Heart right ventricle (tissue), 16 donors: ENCODE measurements around the gene TK2. TPM values are rescaled to one million over a fixed set of nuclear protein-coding genes. Genes with fewer than 3 reads are reported as not detected.
"Not testable (repeated sequence)": the region's sequence is repeated elsewhere in the genome, so short reads cannot be mapped to it uniquely, and the experiment has no call there.

Experiments
- ATAC-seq, 8 donors: fragments of 200-7000 bp; cut with Tn5 transposase; one replicate each; pipeline ENCODE4 v1.9.1; 2020; ENCODE audit warnings: mild to moderate bottlenecking in 8 of 8, moderate library complexity in 8 of 8, moderate number of reproducible peaks in 1 of 8
- DNase-seq, 2 donors: peaks; one replicate each; pipeline ENCODE4 v3.0.0-alpha.2; 2020
- H3K27ac ChIP-seq, 10 donors: fragments of 200-600 bp; sonication (generic) in 2 of 10; one replicate each; pipeline versions ENCODE4 v1.5.0 to v1.8.0; 2020 to 2022; ENCODE audit warnings: mild to moderate bottlenecking in 3 of 10
- H3K27me3 ChIP-seq, 7 donors: fragments of 200-600 bp; one replicate each; pipeline ENCODE4 v1.8.0; 2021 to 2022; ENCODE audit warnings: mild to moderate bottlenecking in 2 of 7
- H3K36me3 ChIP-seq, 9 donors: fragments of 200-600 bp; sonication (generic) in 1 of 9; one replicate each; pipeline versions ENCODE4 v1.5.0 to v1.8.0; 2020 to 2022; ENCODE audit warnings: mild to moderate bottlenecking in 2 of 9
- H3K4me1 ChIP-seq, 9 donors: fragments of 200-600 bp; sonication (generic) in 1 of 9; one replicate each; pipeline versions ENCODE4 v1.5.0 to v1.8.0; 2020 to 2022; ENCODE audit warnings: mild to moderate bottlenecking in 4 of 9
- H3K4me3 ChIP-seq, 10 donors: fragments of 200-600 bp; sonication (generic) in 2 of 10; one replicate each; pipeline versions ENCODE4 v1.5.0 to v1.8.0; 2020 to 2022; ENCODE audit warnings: mild to moderate bottlenecking in 7 of 10, moderate library complexity in 2 of 10
- H3K9me3 ChIP-seq, 11 donors: fragments of 200-600 bp in 10 of 11; sonication (generic) in 2 of 11; one replicate each; pipeline versions ENCODE4 v1.5.0 to v1.8.0; 2013 to 2022; ENCODE audit warnings: mild to moderate bottlenecking in 2 of 11, control low read depth in 1 of 11, moderate library complexity in 1 of 11
- CTCF ChIP-seq, 9 donors: fragments of 200-600 bp; sonication (generic) in 2 of 9; IDR thresholded peaks; one replicate each; pipeline versions ENCODE4 v1.5.0 to v1.8.0; 2021 to 2022; ENCODE audit warnings: antibody characterized with exemption in 9 of 9, mild to moderate bottlenecking in 5 of 9, moderate library complexity in 1 of 9
- WGBS, 2 donors: extraction: QIAGEN DNeasy Blood & Tissue Kit; methylation state at CpG; one replicate each; pipeline ENCODE4 v1.1.7; 2013; ENCODE audit warnings: inconsistent platforms in 1 of 2; 5-methylcytosine and 5-hydroxymethylcytosine counted together
- intact Hi-C, 10 donors: fragments of 100-400 bp; cut with DNase I; formaldehyde crosslinking; loops; one replicate each; pipeline versions ENCODE4 v1.11.1 to v1.14.2; 2022
- polyA plus RNA-seq, 2 donors: library from polyadenylated mRNA; stranded (reverse); fragments of 200-250 nt; gene quantifications; one replicate each; pipeline ENCODE4 v1.2.3, GENCODE V29; 2013
- total RNA-seq, 10 donors: library from RNA; stranded (reverse); fragmentation: NEBNext Ultra II Directional in 3 of 10; extraction: Animal tissue kit (Norgen Biotek cat#: 25700) in 3 of 10; gene quantifications; one replicate each; pipeline versions ENCODE4 v1.2.1 to v1.2.4, GENCODE V29; 2021 to 2023
- donor health status: Arrhythmogenic right ventricular cardiomyopathy.
- donor health status: ischemic (EF 13 %, LVEDD 7.1; RV severe dilation, severe dysfunction).
- donor health status: healthy with polysubstance abuse.
- donor health status: DM: no; HTN: yes; CAD: no.
- donor health status: DM: no; HTN: no; CAD: no.
- donor health status: ischemic (EF 25% LVEDD 6.9; RV normal size, moderate dysfunction).
- donor health status: ischemic (EF 25% LVEDD 5.7; RV mildly dilated, moderate dysfunction).
- donor health status: healthy.
- donor health status: DM: yes; HTN: yes; CAD: no.
- donor health status: Ischemic cardiomyopathy.
- donor health status: ischemic (EF 35%, LVEDD 5.7; RV mildly dilated, moderate dysfunction).
- donor health status: nonischemic (EF 11% LVEDD 7.7; RV severe dilation, severe dysfunction).
- donor health status: DM: yes; HTN: yes; CAD: no.
- donor health status: PGD.
- donor health status: ischemic (EF 29% LVEDD 5.4; RV normal size, mild dysfunction).
- donor health status: nonischemic (EF 23%, LVEDD 6.1; RV moderate dilation, normal function).

TK2 gene
- total and polyA plus RNA-seq, 12 donors: 8.0 to 26.0 (median 20.6) TPM

- H3K4me3 ChIP-seq: no peak overlapping the region
- 67 to 75% methylated on average over 12 of the region's 12 CpGs for WGBS, 2 donors
- DNase-seq: peak in 1 of 2 donors; percentile 53
Measured at GRCh38 chr16:66502020-66502913, 47.7 kb downstream of the TK2 start.

GRCh38 chr16:66501563-66501962 is 48.4 kb downstream of the TK2 start:
- intact Hi-C loops: not testable (repeated sequence)

More at GRCh38 chr16:66502020-66502913, 47.7 kb downstream of the TK2 start:
- no peak for TF ChIP-seq CTCF (IDR thresholded peaks at IDR 0.05)
- Histone ChIP-seq H3K27me3 (no peaks in the 10 kb centered on the region), H3K27ac (peak overlapping the region in 2 of 10 donors; percentile 10 to 36), H3K9me3 (peaks cover 0 to 3% (median 0%) of the 10 kb centered on the region in 11 donors), H3K4me1 (peaks cover 0 to 19% (median 16%) of the 10 kb centered on the region in 9 donors), H3K36me3 (peaks cover 0 to 6% (median 0%) of the 10 kb centered on the region in 9 donors)
- intact Hi-C loops: no loop called here
- ATAC-seq: peak in 7 of 8 donors; percentile 51 to 91 (median 86)

GRCh38 chr16:66497921-66498320 is 52.0 kb downstream of the TK2 start:
- peaks cover 0 to 10% (median 7%) of the 10 kb centered on the region in 9 donors for H3K4me1 ChIP-seq
- DNase-seq, intact Hi-C loops, H3K36me3 ChIP-seq, H3K4me3 ChIP-seq, H3K27ac ChIP-seq, H3K27me3 ChIP-seq, H3K9me3 ChIP-seq, ATAC-seq: not testable (repeated sequence)
- 83 to 88% methylated on average over 1 of the region's 2 CpGs for WGBS, 2 donors

More at GRCh38 chr16:66501563-66501962, 48.4 kb downstream of the TK2 start:
- not testable (repeated sequence) for H3K9me3 ChIP-seq, H3K27me3 ChIP-seq, H3K27ac ChIP-seq, H3K36me3 ChIP-seq, DNase-seq, H3K4me3 ChIP-seq, ATAC-seq
- H3K4me1 ChIP-seq: peaks cover 0 to 19% (median 16%) of the 10 kb centered on the region in 9 donors
- 96 to 98% methylated on average over 4 of the region's 4 CpGs for WGBS, 2 donors

GRCh38 chr16:66496226-66496625 is 53.7 kb downstream of the TK2 start:
- H3K27me3 ChIP-seq, ATAC-seq, H3K36me3 ChIP-seq, DNase-seq, H3K9me3 ChIP-seq, H3K4me1 ChIP-seq, H3K27ac ChIP-seq, intact Hi-C loops, H3K4me3 ChIP-seq: not testable (repeated sequence)
- 98% methylated on average over 5 to 6 of the region's 10 CpGs for WGBS, 2 donors

GRCh38 chr16:66495440-66495839 is 54.5 kb downstream of the TK2 start:
- no peak for TF ChIP-seq CTCF (IDR thresholded peaks at IDR 0.05)
- Histone ChIP-seq H3K9me3 (peaks cover 0 to 3% (median 0%) of the 10 kb centered on the region in 11 donors), H3K27ac (no peak overlapping the region), H3K4me3 (no peak overlapping the region), H3K36me3 (no peaks in the 10 kb centered on the region), H3K4me1 (peaks cover 0 to 6% (median 0%) of the 10 kb centered on the region in 9 donors), H3K27me3 (no peaks in the 10 kb centered on the region)
- 94 to 96% methylated on average over 2 of the region's 2 CpGs for WGBS, 2 donors
- intact Hi-C loops: no loop called here
- ATAC-seq: no peak
- DNase-seq: no peak
